Measurements from ENCODE around the gene ARL9.
A peak's percentile ranks its signal among the peaks of the same experiment; 100 is the strongest.

The ARL9 gene

GRCh38 chr4:56532239-56532638 lies 26.6 kb downstream of the ARL9 start:
- no peak for DNase-seq

GRCh38 chr4:56535915-56536314 lies 30.3 kb downstream of the ARL9 start:
- DNase-seq, result no peak

GRCh38 chr4:56537147-56537546 lies 31.6 kb downstream of the ARL9 start:
- no peak for DNase-seq

- no peak for DNase-seq
Measured at GRCh38 chr4:56540826-56541225, 35.2 kb downstream of the ARL9 start.

GRCh38 chr4:56544573-56545131 lies 39.1 kb downstream of the ARL9 start:
- peak; percentile 70 to 76 (median 74) for DNase-seq

DNA sequence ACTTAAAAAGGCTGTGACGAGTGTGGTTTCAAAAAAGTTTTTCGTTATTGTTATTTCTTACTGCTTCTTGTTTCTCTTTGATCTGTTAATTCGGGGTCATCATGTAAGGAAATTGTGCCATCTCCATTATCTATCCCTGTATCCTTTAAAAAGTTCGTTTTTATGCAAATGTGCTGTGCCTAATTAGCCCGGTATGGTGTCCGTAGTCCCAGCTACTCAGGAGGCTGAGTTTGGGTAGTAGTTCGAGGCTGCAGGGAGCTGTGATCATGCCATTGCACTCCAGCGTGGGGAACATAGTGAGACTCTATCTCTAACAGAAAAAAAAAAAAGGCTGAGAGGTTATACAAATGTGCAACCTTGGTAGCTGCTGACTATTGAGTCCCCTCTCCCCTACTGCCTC lies 45.1 kb downstream of the ARL9 start:
- DNase-seq, result no peak

GRCh38 chr4:56551516-56551915 lies 45.9 kb downstream of the ARL9 start:
- DNase-seq, result no peak

GRCh38 chr4:56552273-56552672 lies 46.7 kb downstream of the ARL9 start:
- DNase-seq, result no peak

- DNase-seq, result no peak
Measured at GRCh38 chr4:56570041-56570440, 64.5 kb downstream of the ARL9 start.
